NOMO-1 treated with dmso at 0.1 percent for 144 hours (cell line): ENCODE measurements around the gene IL36RN.

Experiments
- DNase-seq: peaks from one replicate; lab custom pipeline; 2025; ENCODE audit not compliant: unreplicated experiment; lab: John Stamatoyannopoulos, UW

The IL36RN gene

GRCh38 chr2:113058998-113059960, at the start of gene IL36RN:
Gene IL36RN (plus strand): TSS chr2:113059198. CDS start chr2:113059439, 241 bp downstream.
- no peak for DNase-seq

DNA sequence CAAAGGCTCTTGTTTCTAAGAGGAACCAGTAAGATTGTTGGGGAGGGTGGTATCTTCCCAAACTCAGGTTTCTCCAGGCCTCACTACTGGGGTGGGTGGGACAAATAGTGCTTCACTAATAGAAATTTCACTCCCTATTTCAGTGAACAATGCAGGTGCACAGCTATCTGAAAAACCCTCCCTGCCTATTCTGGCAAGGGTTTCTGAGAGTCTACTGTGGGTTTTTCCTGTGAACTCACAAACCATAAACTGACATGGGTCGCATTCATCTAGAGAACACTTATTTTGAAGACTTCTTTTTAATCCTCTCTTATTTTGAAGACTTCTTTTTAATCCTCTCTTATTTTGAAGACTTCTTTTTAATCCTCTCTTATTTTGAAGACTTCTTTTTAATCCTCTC, 49.4 kb upstream of the IL36RN start:
- no peak for DNase-seq

- no peak for DNase-seq
Observed at GRCh38 chr2:113010088-113010487, 48.9 kb upstream of the IL36RN start.

DNA sequence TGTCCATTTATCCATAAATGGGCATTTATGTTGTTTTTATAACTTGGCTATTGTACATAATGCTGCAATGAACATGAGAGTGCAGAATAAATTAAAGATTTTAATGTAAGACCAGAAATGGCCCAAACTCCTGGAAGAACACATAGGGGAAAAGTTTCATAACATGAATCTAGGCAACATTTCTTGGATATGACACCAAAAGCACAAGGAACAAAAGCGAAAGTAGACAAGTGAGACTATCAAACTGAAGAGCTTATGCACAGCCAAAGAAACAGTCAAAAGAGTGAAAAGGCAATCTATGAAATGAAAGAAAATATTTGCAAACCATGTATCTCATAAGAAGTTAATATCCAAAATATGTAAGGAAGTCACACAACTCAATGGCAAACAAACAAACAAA, 47.9 kb upstream of the IL36RN start:
- DNase-seq: no peak

DNA sequence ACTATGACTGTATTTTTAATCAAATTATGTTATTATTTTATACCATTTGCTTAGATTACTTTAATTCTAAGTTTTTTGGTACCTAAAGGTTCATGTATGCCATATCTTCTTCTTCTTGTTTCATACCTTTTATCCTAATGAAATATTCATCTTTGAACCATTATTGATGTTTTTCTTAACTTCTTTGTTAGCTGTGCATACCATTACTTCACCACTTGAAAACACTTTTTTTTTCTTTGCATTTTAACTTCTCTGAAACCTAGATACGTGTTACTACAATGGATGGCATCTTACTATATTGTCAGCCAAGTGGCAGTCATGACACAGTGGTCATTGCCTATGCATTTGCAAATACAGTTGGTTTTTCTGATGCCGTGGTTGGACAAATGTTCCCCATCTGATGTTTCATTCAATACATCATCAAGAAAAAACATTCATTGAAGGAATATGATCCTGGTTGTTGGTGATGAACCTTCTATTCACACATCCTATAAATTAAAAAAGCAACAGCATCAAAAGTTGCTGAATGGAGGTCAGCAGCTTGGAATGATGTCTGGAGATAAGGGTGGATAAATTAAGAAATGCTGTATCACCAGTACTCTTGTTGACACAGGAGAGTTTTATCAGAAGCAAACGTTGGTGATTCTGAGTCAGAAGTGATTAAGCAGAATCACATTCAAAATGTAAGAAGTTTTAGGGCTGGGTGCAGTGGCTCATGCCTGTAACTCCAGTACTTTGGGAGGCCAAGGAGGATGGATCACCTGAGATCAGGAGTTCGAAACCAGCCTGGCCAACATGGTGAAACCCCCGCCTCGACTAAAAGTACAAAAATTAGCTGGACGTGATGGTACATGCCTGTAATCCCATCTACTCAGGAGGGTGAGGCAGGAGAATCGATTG, 46.3 kb upstream of the IL36RN start:
- no peak for DNase-seq

- DNase-seq: no peak
Observed at GRCh38 chr2:113013336-113013661, 45.7 kb upstream of the IL36RN start.

DNA sequence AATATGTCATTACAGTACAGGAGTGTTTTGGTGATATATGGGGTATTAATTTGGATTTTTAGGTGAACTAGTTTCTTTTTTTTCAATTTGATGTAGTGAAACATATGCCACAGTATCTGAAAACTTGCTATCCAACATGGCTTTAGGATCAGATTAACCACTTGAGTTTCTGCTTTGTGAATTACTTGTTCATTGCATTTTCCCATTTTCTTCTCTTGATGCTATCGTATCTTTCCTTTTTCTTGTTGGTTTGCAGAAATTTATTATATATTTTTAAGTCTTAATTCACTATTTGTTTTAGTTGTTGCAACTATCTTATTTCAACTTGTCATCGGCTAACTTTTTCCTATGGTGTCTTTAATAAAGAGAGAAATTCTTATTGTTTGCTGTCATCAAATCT, 44.9 kb upstream of the IL36RN start:
- no peak for DNase-seq

- DNase-seq: no peak
Observed at GRCh38 chr2:113015042-113015441, 44.0 kb upstream of the IL36RN start.

- no peak for DNase-seq
Observed at GRCh38 chr2:113015655-113016054, 43.3 kb upstream of the IL36RN start.

DNA sequence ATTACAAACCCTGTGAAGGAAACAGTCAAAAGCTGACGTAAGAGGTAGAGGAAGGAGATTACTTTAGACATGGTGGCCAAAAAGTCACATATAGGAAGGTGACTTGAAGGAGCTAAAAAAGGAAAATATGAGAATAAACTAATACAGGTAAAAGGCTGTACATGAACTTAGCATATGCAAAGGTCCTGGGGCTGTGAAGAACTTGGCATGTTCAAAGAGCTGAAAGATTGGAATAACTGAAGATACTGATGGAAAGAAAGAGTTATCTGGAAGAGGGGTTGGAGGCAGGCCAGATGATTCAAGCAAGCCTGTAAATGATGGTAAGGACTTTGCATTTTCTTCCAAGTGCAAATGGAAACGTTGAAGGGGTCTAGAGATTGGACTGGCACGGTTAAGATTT, 40.5 kb upstream of the IL36RN start:
- no peak for DNase-seq

- DNase-seq: no peak
Observed at GRCh38 chr2:113021312-113021711, 37.7 kb upstream of the IL36RN start.

DNA sequence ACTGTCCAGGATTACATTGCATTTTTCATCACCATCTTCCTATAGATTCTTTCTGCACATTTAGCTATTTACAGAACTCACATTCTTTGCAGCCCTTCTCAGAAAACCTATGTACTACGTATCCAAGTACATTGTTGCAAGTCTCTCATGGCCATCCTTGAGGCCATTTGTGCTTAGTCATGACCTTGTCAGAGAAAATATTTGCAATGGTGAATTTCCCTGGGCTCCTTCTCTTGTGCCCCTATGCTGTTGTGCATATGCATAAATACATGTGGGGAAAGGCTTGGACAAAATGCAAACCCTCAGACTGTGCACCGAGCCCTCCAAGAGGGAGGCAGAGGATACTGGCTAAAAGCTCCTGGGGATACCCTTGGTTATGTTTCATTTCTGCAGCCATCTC, 34.2 kb upstream of the IL36RN start:
- DNase-seq: no peak

DNA sequence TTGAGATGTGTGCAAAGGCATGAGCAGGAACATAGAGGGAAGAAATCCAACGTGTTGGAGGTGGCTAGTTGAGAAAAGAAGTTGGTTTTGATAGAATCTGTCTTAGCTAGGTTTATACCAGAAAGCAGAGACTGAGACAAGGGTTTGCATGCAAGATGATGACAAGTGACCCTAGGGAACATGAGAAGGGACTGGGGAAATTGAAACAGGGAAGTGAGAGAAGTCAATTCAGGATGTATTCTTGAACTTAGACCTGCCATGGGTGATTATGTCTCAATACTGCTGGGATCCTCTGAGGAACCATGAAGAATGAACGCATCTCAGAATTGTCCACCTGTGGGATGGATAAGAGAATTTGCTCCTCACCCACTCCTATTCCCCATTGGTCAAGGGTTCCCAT, 33.3 kb upstream of the IL36RN start:
- DNase-seq: peak; percentile 4

- DNase-seq: no peak
Observed at GRCh38 chr2:113027691-113028090, 31.3 kb upstream of the IL36RN start.

- DNase-seq: no peak
Observed at GRCh38 chr2:113028112-113028511, 30.9 kb upstream of the IL36RN start.

DNA sequence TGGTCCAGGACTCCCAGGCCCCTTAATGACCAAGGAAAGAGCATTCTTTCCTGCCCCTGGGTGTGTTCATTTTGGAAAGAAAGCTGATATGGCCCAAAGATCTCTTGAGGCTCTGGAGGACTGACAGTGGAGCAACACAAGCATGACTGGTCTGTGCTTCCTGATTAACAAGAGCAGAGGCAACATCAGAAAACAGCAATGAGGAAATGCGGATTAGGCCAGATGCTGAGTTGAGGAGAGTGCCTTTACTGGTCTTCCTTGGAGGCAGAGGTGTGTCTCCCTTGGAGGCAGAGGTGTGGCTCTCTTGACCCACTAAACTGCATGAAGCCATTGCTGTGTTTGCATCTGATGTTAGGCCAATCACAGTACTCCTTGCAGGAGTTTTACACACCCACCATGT, 26.3 kb upstream of the IL36RN start:
- no peak for DNase-seq

DNA sequence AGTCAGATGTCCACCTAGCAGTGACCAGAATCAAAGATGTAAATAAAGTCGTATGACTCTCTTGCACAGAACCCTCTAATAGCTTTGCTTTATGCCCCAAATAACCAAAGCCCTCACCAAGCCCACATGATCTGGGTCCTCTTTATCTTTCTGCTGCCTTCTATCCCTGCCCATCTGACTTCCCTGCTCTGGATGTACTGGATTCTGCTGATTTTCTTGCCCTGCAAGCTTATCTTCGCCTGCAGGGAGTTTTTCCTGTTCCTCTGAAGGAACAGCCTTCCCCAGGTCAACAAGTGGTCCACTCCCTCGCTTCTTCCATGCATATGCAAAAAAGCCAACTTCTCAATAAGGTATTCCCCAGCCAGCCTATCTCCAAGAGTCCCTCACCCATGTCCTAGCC, 25.0 kb upstream of the IL36RN start:
- DNase-seq: no peak

DNA sequence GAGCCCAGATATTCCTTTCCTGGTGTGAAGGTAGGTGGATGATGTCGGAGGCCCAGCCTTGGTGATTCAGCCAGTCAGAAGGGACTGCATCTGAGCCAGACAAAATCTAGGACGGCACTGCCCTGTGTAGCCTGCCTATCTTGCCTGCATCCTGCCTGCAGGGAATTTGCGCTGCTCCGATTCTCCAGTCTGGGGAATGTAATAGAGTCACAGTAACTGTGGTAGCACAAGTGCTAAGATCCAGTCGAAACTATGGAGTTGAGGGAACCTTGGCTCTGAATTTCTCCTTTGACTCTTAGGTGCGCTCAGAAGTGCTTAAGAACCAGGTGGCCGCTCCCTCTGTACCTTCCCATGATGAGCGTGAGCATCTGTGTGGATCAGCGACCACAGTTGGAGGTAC, 22.2 kb upstream of the IL36RN start:
- DNase-seq: no peak

DNA sequence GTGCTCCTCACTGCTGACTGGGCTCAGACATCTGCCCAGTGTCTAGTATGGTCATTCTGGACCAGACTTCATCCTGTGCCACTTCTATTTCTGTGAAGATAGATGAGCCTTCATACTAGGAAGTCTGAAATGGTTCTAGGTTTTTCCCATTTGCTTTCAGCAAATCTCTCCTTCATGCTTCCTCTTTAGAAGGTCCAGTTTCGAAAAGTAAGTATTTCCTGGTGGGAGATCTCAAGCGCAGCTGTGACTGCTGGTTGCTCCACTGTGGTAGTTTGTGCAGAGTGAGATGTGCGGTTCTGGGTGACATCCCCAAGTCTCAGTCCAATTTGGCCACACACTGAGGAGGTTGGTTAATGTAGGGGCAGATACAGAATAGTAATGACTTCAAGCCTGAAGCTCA, 20.7 kb upstream of the IL36RN start:
- DNase-seq: no peak

GRCh38 chr2:113039158-113039557, 19.8 kb upstream of the IL36RN start:
- DNase-seq: no peak

DNA sequence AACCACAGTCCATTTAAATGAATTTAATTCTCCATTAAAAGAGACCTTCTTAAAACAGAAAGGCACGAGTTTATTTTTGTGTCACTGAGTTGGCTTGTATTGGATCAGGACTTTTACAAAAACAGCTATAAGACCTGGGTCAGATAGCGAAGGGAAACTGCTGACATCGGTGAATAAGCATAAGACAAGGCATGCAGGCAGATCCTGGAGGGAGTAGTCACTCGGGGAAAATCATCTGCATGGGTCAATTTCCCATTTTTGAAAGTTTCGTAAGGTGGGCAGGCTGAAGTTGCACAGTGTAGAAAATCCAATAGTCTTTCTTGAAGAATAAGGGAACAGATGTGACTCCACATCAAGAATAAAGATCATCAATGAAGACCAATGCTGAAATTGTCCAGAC, 19.3 kb upstream of the IL36RN start:
- no peak for DNase-seq

GRCh38 chr2:113041871-113042270, 17.1 kb upstream of the IL36RN start:
- DNase-seq: no peak
